SK-N-SH (cell line): Measurements from ENCODE around the gene RET.

Source experiments
- EZH2phosphoT487 ChIP-seq: fragments of 200-600 bp; sonication (generic); IDR thresholded peaks from 2 replicates; pipeline ENCODE4 v1.6.1; 2017; ENCODE audit warnings: low read depth, mixed run types, mild to moderate bottlenecking, antibody characterized with exemption, moderate library complexity, borderline replicate concordance
- FOSL2 ChIP-seq: IDR thresholded peaks from 2 replicates; pipeline ENCODE4 v1.4.0; 2012; ENCODE audit warnings: low read depth, mild to moderate bottlenecking, moderate library complexity, borderline replicate concordance
- MAX ChIP-seq: IDR thresholded peaks from 2 replicates; pipeline ENCODE4 v1.4.0; 2012; ENCODE audit warnings: low read depth
- NFIC ChIP-seq: IDR thresholded peaks from 2 replicates; pipeline ENCODE4 v1.4.0; 2012; ENCODE audit warnings: borderline replicate concordance
- NRF1 ChIP-seq: IDR thresholded peaks from 2 replicates; pipeline ENCODE4 v1.6.1; 2012; ENCODE audit warnings: low read depth, mild to moderate bottlenecking, low read length
- RXRA ChIP-seq: IDR thresholded peaks from 2 replicates; pipeline ENCODE4 v1.4.0; 2012; ENCODE audit warnings: low read depth, mild to moderate bottlenecking, borderline replicate concordance
- TF ChIP-seq, protein P1 (sequence below): fragments of 200-600 bp; sonication (generic); IDR thresholded peaks from 2 replicates; pipeline ENCODE4 v1.6.1; 2017; ENCODE audit warnings: antibody characterized with exemption, mild to moderate bottlenecking, moderate library complexity

DNA sequence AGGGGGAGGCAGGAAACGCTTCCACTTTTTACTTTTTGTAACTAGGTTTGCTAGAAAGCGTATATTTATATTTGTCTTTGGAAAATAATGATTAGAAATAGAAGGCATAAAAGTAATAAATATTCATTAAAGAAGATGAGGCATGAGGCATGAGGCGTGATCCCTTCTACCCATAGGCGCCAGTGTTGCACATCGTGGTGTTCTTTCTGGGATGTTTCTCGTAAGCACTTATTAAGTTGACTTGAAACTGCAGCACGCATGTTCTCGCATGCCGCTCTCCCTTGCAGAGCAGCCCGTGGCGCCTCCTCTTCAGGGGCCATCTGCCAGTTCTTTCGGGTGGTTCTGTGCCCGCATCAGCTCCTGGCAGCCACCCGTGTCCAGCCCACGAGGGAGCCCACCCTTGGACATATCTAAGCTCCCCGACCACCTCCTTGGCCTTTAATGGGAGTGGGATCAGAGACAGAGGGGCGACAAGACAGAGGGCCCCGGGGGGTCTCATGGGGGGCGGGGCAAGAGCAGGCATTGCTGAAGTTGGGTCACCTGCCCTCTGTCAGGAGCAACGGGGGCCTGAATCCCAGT lies 32.9 kb downstream of the RET start:
- TF ChIP-seq, protein P1, sequence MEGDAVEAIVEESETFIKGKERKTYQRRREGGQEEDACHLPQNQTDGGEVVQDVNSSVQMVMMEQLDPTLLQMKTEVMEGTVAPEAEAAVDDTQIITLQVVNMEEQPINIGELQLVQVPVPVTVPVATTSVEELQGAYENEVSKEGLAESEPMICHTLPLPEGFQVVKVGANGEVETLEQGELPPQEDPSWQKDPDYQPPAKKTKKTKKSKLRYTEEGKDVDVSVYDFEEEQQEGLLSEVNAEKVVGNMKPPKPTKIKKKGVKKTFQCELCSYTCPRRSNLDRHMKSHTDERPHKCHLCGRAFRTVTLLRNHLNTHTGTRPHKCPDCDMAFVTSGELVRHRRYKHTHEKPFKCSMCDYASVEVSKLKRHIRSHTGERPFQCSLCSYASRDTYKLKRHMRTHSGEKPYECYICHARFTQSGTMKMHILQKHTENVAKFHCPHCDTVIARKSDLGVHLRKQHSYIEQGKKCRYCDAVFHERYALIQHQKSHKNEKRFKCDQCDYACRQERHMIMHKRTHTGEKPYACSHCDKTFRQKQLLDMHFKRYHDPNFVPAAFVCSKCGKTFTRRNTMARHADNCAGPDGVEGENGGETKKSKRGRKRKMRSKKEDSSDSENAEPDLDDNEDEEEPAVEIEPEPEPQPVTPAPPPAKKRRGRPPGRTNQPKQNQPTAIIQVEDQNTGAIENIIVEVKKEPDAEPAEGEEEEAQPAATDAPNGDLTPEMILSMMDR = no peak
- no peak for TF ChIP-seq FOSL2
- no peak for TF ChIP-seq EZH2phosphoT487
- TF ChIP-seq NRF1 = no peak
- no peak for TF ChIP-seq NFIC
- TF ChIP-seq MAX = no peak
- no peak for TF ChIP-seq RXRA
